Spleen (tissue), 7 donors: ENCODE data around the gene SAG.

Experiments used
- CTCF ChIP-seq, 11 experiments: fragments of 200-600 bp in 7 of 11; fragments of 450-650 bp in 4 of 11; sonication (generic) in 4 of 11; IDR thresholded peaks in 8 of 11; conservative IDR thresholded peaks in 3 of 11; 1 replicate in 7 of 11; 2 replicates in 4 of 11; pipeline versions ENCODE4 v1.4.0 to v1.8.0; 2016 to 2021; ENCODE audit warnings: antibody characterized with exemption in 11 of 11, inconsistent platforms in 4 of 11, mild to moderate bottlenecking in 1 of 11
- POLR2A ChIP-seq, 3 donors: fragments of 450-650 bp; IDR thresholded peaks; one replicate each; pipeline ENCODE4 v1.5.1; 2017; ENCODE audit warnings: antibody characterized with exemption in 3 of 3, mild to moderate bottlenecking in 1 of 3
- POLR2AphosphoS5 ChIP-seq, 3 donors: sonication (generic); formaldehyde crosslinking; IDR thresholded peaks; one replicate each; pipeline ENCODE4 v1.5.1; 2017; ENCODE audit warnings: antibody characterized with exemption in 3 of 3
- donor health status: DM: no; HTN: no; CAD: no; lungs with moderate emphysema.
- donor health status: DM: no; HTN: no; CAD: no.
- donor health status: DM: no; HTN: no; CAD: no.

DNA sequence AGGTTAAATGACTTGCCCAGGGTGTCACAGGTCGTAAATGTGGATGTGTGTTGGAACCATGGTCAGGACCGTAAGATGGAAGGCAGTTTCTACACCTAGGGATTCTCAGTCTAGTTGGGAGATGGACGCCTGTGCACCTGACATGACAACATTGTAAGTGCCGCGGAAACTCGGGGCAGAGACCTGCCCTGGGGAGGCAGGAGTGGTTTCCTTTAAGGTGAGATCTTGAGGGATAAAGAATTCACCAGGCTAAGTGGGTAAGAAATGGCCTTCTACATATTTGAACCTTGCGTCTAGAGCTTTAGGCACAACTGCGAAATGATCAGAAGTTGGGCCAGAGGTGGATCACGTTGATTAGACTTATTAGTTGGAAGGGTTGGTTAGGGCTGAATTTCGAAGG, 48.3 kb downstream of the SAG start:
- no peak for TF ChIP-seq CTCF (IDR thresholded peaks at IDR 0.05 in 8 of 11, conservative IDR thresholded peaks at IDR 0.05 in 3 of 11)
- TF ChIP-seq POLR2A (IDR thresholded peaks at IDR 0.05) = no peak
- TF ChIP-seq POLR2AphosphoS5 (IDR thresholded peaks at IDR 0.05) = no peak
